ENCODE results near the gene KCNQ2. TPM values are rescaled to one million over a fixed set of nuclear protein-coding genes. Genes with fewer than 3 reads are reported as not detected.

KCNQ2 gene
- total and polyA plus RNA-seq, 7 donors: 0.01 to 2.8 (median 0.15) TPM; not detected in 1

GRCh38 chr20:63368151-63368550 is 104.3 kb downstream of the KCNQ2 start:
- TF ChIP-seq CTCF (IDR thresholded peaks at IDR 0.05): no peak
- Histone ChIP-seq H3K9me3 (no peaks in the 10 kb centered on the region), H3K27ac (no peak overlapping the region), H3K4me3 (no peak overlapping the region), H3K4me1 (no peaks in the 10 kb centered on the region), H3K36me3 (ENCODE audit: insufficient read depth in 1 of 2, low read depth in 1 of 2) (no peaks in the 10 kb centered on the region), H3K27me3 (ENCODE audit: insufficient read depth in 3 of 3, low read length in 2 of 3) (peaks cover 0 to 50% (median 10%) of the 10 kb centered on the region in 3 donors)
- intact Hi-C loops (cut with DNase I): no loop called here
- DNase-seq (no peak), ATAC-seq (no peak)
- 82 to 87% (median 83%) methylated on average over 7 to 8 of the region's 8 CpGs for WGBS, 3 donors

- Histone ChIP-seq H3K36me3 (ENCODE audit: insufficient read depth in 1 of 2, low read depth in 1 of 2) (no peaks in the 10 kb centered on the region), H3K4me1 (no peaks in the 10 kb centered on the region), H3K27ac (no peak overlapping the region), H3K27me3 (ENCODE audit: insufficient read depth in 3 of 3, low read length in 2 of 3) (peaks cover 0 to 53% (median 11%) of the 10 kb centered on the region in 3 donors), H3K9me3 (no peaks in the 10 kb centered on the region), H3K4me3 (no peak overlapping the region)
- intact Hi-C loops (cut with DNase I): no loop called here
- DNase-seq: no peak
- no peak for TF ChIP-seq CTCF (IDR thresholded peaks at IDR 0.05)
- no peak for ATAC-seq
- 56 to 62% (median 58%) methylated on average over 22 to 24 of the region's 24 CpGs for WGBS, 3 donors
Measured at GRCh38 chr20:63367446-63368055, 104.9 kb downstream of the KCNQ2 start.

GRCh38 chr20:63366390-63367365 is 105.8 kb downstream of the KCNQ2 start:
- TF ChIP-seq CTCF (IDR thresholded peaks at IDR 0.05): no peak
- DNase-seq (no peak), ATAC-seq (no peak)
- Histone ChIP-seq H3K4me3 (no peak overlapping the region), H3K27ac (no peak overlapping the region), H3K36me3 (ENCODE audit: insufficient read depth in 1 of 2, low read depth in 1 of 2) (no peaks in the 10 kb centered on the region), H3K4me1 (no peaks in the 10 kb centered on the region), H3K9me3 (no peaks in the 10 kb centered on the region), H3K27me3 (ENCODE audit: insufficient read depth in 3 of 3, low read length in 2 of 3) (peaks cover 0 to 58% (median 16%) of the 10 kb centered on the region in 3 donors)
- intact Hi-C loops (cut with DNase I): no loop called here
- 72 to 74% (median 72%) methylated on average over 29 to 30 of the region's 30 CpGs for WGBS, 3 donors

GRCh38 chr20:63365601-63366389 is 106.7 kb downstream of the KCNQ2 start:
- no peak for TF ChIP-seq CTCF (IDR thresholded peaks at IDR 0.05)
- DNase-seq (no peak), ATAC-seq (no peak)
- Histone ChIP-seq H3K27me3 (ENCODE audit: insufficient read depth in 3 of 3, low read length in 2 of 3) (peaks cover 0 to 57% (median 16%) of the 10 kb centered on the region in 3 donors), H3K4me1 (no peaks in the 10 kb centered on the region), H3K36me3 (ENCODE audit: insufficient read depth in 1 of 2, low read depth in 1 of 2) (no peaks in the 10 kb centered on the region), H3K4me3 (no peak overlapping the region), H3K9me3 (no peaks in the 10 kb centered on the region), H3K27ac (no peak overlapping the region)
- WGBS, 3 donors: 80 to 87% (median 86%) methylated on average over 16 to 22 of the region's 22 CpGs
- intact Hi-C loops (cut with DNase I): no loop called here
